Gastroesophageal sphincter (tissue), 3 donors: ENCODE measurements around the gene KNOP1.

ENCODE experiments used
- EP300 ChIP-seq: sonication (generic); formaldehyde crosslinking; IDR thresholded peaks from one replicate; pipeline ENCODE4 v1.6.1; 2017; ENCODE audit warnings: antibody characterized with exemption, mild to moderate bottlenecking
- POLR2A ChIP-seq, 2 donors: fragments of 450-650 bp; IDR thresholded peaks; one replicate each; pipeline ENCODE4 v1.6.1; 2017; ENCODE audit warnings: antibody characterized with exemption in 2 of 2, mild to moderate bottlenecking in 2 of 2, moderate library complexity in 1 of 2
- TF ChIP-seq, protein P1 (sequence below), 4 experiments: fragments of 200-600 bp in 2 of 4; fragments of 450-650 bp in 2 of 4; sonication (generic) in 1 of 4; IDR thresholded peaks; one replicate each; pipeline ENCODE4 v1.5.1; 2017 to 2019; ENCODE audit warnings: antibody characterized with exemption in 4 of 4, mild to moderate bottlenecking in 2 of 4, moderate library complexity in 2 of 4

DNA sequence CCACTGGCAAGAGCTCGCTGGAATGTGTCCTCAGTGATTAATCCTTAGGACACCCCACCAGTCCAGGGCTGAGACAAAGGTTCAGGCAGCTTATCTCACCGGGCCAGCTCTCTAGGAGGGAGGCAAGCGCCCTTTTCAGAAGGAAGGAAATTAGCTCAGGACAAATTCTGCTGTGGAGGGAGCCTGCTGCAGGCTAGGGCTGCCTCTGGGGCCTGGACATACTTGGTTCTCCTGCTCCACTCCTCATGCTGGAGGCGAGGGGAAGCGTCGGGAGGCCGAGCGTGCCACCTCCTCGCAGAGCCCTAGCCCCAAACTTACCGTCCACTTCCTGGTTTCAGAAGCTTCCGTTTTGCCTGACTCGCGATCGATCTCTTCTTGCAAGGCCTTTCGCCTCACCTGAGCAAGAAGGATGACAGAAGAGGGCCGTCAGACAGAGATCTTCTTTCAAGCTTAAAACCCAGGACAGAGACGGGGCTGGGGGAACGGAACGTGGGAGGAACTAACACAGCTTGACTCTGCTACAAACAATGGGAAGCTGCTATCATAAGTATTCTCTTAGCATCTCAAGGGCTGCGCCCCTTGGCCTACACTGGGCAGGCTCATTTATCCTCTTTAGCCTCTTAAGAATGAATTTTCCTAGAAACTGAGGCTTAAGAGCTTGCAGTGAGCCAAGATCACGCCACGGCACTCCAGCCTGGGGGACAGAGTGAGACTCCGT is 7.7 kb downstream of the KNOP1 start:
- TF ChIP-seq POLR2A (IDR thresholded peaks at IDR 0.05) (no peak), EP300 (no peak)
- TF ChIP-seq, protein P1, sequence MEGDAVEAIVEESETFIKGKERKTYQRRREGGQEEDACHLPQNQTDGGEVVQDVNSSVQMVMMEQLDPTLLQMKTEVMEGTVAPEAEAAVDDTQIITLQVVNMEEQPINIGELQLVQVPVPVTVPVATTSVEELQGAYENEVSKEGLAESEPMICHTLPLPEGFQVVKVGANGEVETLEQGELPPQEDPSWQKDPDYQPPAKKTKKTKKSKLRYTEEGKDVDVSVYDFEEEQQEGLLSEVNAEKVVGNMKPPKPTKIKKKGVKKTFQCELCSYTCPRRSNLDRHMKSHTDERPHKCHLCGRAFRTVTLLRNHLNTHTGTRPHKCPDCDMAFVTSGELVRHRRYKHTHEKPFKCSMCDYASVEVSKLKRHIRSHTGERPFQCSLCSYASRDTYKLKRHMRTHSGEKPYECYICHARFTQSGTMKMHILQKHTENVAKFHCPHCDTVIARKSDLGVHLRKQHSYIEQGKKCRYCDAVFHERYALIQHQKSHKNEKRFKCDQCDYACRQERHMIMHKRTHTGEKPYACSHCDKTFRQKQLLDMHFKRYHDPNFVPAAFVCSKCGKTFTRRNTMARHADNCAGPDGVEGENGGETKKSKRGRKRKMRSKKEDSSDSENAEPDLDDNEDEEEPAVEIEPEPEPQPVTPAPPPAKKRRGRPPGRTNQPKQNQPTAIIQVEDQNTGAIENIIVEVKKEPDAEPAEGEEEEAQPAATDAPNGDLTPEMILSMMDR (IDR thresholded peaks at IDR 0.05): no peak
